IgD-negative memory B cell (primary cell): ENCODE data around the gene PTPN11. TPM values are rescaled to one million over a fixed set of nuclear protein-coding genes. Genes with fewer than 3 reads are reported as not detected.
"Not testable (repeated sequence)": the region's sequence is repeated elsewhere in the genome, so short reads cannot be mapped to it uniquely, and the experiment has no call there.

Experiments used
- H3K27ac Mint-ChIP-seq, 3 donors: one replicate each; pipeline ENCODE4 v1.8.0; 2020 to 2022; ENCODE audit warnings: mild to moderate bottlenecking in 3 of 3, mixed read lengths in 3 of 3, moderate library complexity in 1 of 3
- H3K27me3 Mint-ChIP-seq: one replicate; pipeline ENCODE4 v1.8.0; 2021; ENCODE audit warnings: mixed read lengths
- H3K36me3 Mint-ChIP-seq: one replicate; pipeline ENCODE4 v1.8.0; 2020; ENCODE audit warnings: mild to moderate bottlenecking, mixed read lengths
- H3K4me1 Mint-ChIP-seq, 3 donors: one replicate each; pipeline ENCODE4 v1.8.0; 2020 to 2022; ENCODE audit warnings: mixed read lengths in 3 of 3, mild to moderate bottlenecking in 1 of 3
- H3K4me3 Mint-ChIP-seq, 4 donors: one replicate each; pipeline ENCODE4 v1.8.0; 2020 to 2022; ENCODE audit warnings: mild to moderate bottlenecking in 4 of 4, mixed read lengths in 4 of 4, moderate library complexity in 3 of 4
- H3K9me3 Mint-ChIP-seq, 3 donors: one replicate each; pipeline ENCODE4 v1.8.0; 2020 to 2021; ENCODE audit warnings: mixed read lengths in 3 of 3, mild to moderate bottlenecking in 1 of 3
- polyA plus RNA-seq: library from polyadenylated mRNA; unstranded; fragments of 300-500 nt; fragmentation: Illumina TruSeq; gene quantifications from one replicate; pipeline ENCODE4 v1.2.3, GENCODE V29; 2021

PTPN11 gene
- polyA plus RNA-seq, 1 donor from 2014 or later = 69.9 TPM

- Mint-ChIP-seq H3K9me3 (peaks cover 0 to 2% (median 0%) of the 10 kb centered on the region in 3 donors), H3K27me3 (no peaks in the 10 kb centered on the region), H3K36me3 (peaks cover 12% of the 10 kb centered on the region), H3K4me1 (no peaks in the 10 kb centered on the region), H3K27ac (no peak overlapping the region), H3K4me3 (no peak overlapping the region)
Measured at GRCh38 chr12:112496496-112496895, 77.7 kb downstream of the PTPN11 start.

GRCh38 chr12:112498580-112498979 is 79.8 kb downstream of the PTPN11 start:
- no peak overlapping the region for H3K4me3 Mint-ChIP-seq
- H3K4me1 Mint-ChIP-seq = no peaks in the 10 kb centered on the region
- H3K9me3 Mint-ChIP-seq = peaks cover 0 to 2% (median 0%) of the 10 kb centered on the region in 3 donors
- H3K36me3 Mint-ChIP-seq = peaks cover 7% of the 10 kb centered on the region
- H3K27me3 Mint-ChIP-seq = no peaks in the 10 kb centered on the region
- H3K27ac Mint-ChIP-seq = no peak overlapping the region

GRCh38 chr12:112503512-112503911 is 84.8 kb downstream of the PTPN11 start:
- H3K4me3 Mint-ChIP-seq = no peak overlapping the region
- H3K9me3 Mint-ChIP-seq = no peaks in the 10 kb centered on the region
- H3K27ac Mint-ChIP-seq = no peak overlapping the region
- H3K36me3 Mint-ChIP-seq = peaks cover 15% of the 10 kb centered on the region
- peaks cover 0 to 2% (median 0%) of the 10 kb centered on the region in 3 donors for H3K4me1 Mint-ChIP-seq
- no peaks in the 10 kb centered on the region for H3K27me3 Mint-ChIP-seq

DNA sequence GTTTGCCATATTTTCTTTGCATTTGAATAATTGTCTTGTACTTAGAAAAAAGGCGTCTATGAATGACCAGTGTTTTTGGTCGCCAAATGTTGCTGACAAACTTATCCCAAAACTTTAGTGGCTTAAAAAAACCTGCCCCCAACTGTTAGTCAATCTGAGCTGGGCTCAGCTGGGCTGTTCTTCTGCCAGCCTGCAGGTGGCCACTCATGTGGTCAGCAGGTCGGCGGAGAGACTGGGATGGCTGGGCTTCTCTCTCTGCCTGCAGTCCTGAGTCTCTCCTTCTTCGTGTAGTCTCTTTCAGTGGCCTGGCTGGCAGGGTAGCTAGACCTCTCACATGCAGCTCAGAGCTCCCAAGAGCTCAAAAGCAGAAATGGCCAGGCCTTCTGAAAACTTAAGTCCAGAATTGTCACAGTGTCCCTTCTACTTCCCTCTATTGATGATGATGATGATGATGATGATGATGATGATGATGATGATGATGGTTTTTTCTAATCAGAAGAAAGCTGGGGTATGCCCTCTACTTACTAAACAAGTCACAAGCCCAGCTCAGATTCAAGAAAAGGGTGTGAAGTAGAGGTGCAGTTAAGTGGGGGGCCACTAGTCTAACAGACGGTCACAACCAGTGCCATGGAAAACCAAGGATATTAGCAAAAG is 87.9 kb downstream of the PTPN11 start:
- H3K27me3 Mint-ChIP-seq = no peaks in the 10 kb centered on the region
- H3K4me3 Mint-ChIP-seq = no peak overlapping the region

GRCh38 chr12:112513471-112513870 is 94.7 kb downstream of the PTPN11 start:
- H3K36me3 Mint-ChIP-seq = no peaks in the 10 kb centered on the region
- no peak overlapping the region for H3K4me3 Mint-ChIP-seq
- H3K9me3 Mint-ChIP-seq = no peaks in the 10 kb centered on the region
- no peak overlapping the region for H3K27ac Mint-ChIP-seq
- peaks cover 4% of the 10 kb centered on the region for H3K27me3 Mint-ChIP-seq
- H3K4me1 Mint-ChIP-seq = no peaks in the 10 kb centered on the region

More for the DNA sequence above, 87.9 kb downstream of the PTPN11 start:
- Mint-ChIP-seq H3K27ac (no peak overlapping the region), H3K9me3 (no peaks in the 10 kb centered on the region), H3K36me3 (peaks cover 12% of the 10 kb centered on the region), H3K4me1 (peaks cover 0 to 2% (median 0%) of the 10 kb centered on the region in 3 donors)

- Mint-ChIP-seq H3K27me3 (peaks cover 4% of the 10 kb centered on the region), H3K9me3 (no peaks in the 10 kb centered on the region), H3K4me3 (no peak overlapping the region), H3K4me1 (no peaks in the 10 kb centered on the region), H3K27ac (no peak overlapping the region), H3K36me3 (no peaks in the 10 kb centered on the region)
Measured at GRCh38 chr12:112514456-112514855, 95.7 kb downstream of the PTPN11 start.

- Mint-ChIP-seq H3K4me1 (no peaks in the 10 kb centered on the region), H3K36me3 (no peaks in the 10 kb centered on the region), H3K27me3 (peaks cover 4% of the 10 kb centered on the region), H3K27ac (peak overlapping the region in 1 of 3 donors; percentile 84), H3K4me3 (no peak overlapping the region), H3K9me3 (no peaks in the 10 kb centered on the region)
Measured at GRCh38 chr12:112514926-112515642, 96.3 kb downstream of the PTPN11 start.

DNA sequence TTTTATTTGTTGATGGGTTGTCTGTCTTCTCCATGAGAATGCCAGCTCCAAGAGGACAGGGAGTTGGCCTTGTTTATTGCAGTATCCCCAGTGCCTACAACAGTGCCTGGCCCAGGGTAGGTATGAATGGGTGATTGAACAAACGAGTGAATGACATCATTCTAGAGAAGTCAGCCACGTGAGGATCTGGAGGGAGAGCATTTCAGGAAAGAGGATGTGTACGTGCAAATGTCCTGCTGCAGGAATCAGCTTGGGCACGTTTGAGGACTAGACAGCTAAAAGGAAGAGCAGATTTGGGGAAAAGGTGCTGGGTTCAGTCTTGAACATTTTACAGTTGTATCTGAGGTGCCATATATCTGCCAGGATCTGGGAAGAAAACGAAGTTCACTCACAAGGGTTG is 97.1 kb downstream of the PTPN11 start:
- Mint-ChIP-seq H3K4me1 (no peaks in the 10 kb centered on the region), H3K9me3 (no peaks in the 10 kb centered on the region), H3K36me3 (no peaks in the 10 kb centered on the region), H3K27ac (no peak overlapping the region), H3K4me3 (no peak overlapping the region), H3K27me3 (peaks cover 4% of the 10 kb centered on the region)

DNA sequence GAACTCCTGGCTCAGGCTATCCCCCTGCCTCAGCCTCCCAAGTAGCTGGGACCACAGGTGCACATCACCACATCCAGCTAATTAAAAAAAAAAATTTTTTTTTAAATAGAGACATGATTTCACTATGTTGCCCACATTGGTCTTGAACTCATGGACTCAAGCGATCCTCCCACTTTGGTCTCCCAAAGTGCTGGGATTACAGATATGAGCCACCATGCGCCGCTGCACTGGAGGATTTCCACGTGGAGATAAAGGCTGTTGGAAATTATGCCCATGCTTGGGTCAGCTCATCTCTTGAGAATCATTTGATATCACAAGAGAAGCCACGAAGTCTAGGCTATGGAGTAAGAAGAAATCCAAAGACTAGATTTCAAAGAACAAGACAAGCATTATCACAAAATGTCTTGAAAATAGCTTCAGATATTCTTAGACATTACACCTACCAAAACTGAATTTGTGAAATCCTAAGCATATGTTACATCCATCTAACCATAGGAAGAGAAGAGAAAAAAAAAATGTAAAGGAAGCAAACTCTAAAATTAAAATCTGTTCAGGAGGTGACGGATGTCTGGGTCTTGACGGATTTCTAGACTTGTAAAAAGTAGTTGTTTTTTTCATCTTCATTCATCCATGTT is 99.1 kb downstream of the PTPN11 start:
- H3K36me3 Mint-ChIP-seq = no peaks in the 10 kb centered on the region
- no peaks in the 10 kb centered on the region for H3K9me3 Mint-ChIP-seq
- H3K4me3 Mint-ChIP-seq = no peak overlapping the region
- H3K27ac Mint-ChIP-seq = no peak overlapping the region
- peaks cover 4% of the 10 kb centered on the region for H3K27me3 Mint-ChIP-seq
- no peaks in the 10 kb centered on the region for H3K4me1 Mint-ChIP-seq

DNA sequence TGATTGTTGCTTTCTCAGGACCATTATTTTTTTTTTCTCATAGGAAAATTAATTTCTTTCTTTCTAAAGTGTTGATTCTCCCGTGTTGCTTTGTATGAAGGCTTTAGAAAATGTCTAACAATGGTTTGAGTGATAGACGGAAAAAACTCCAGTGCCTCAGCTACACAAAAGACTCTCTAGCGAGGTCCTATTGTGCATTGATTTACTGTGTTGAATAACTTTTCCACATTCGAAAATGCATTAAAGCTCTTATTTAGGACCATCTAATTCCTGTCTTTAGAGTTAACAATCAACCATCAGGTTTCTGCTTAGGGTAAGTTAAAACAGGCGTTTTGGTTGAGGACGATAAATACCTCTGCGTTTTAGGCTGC is 99.6 kb downstream of the PTPN11 start:
- H3K4me1 Mint-ChIP-seq = no peaks in the 10 kb centered on the region
- peaks cover 4% of the 10 kb centered on the region for H3K27me3 Mint-ChIP-seq
- H3K27ac Mint-ChIP-seq = no peak overlapping the region

GRCh38 chr12:112519841-112520340 is 101.1 kb downstream of the PTPN11 start:
- H3K36me3 Mint-ChIP-seq = not testable (repeated sequence)

More for the DNA sequence above, 99.6 kb downstream of the PTPN11 start:
- Mint-ChIP-seq H3K9me3 (no peaks in the 10 kb centered on the region), H3K36me3 (no peaks in the 10 kb centered on the region), H3K4me3 (no peak overlapping the region)

DNA sequence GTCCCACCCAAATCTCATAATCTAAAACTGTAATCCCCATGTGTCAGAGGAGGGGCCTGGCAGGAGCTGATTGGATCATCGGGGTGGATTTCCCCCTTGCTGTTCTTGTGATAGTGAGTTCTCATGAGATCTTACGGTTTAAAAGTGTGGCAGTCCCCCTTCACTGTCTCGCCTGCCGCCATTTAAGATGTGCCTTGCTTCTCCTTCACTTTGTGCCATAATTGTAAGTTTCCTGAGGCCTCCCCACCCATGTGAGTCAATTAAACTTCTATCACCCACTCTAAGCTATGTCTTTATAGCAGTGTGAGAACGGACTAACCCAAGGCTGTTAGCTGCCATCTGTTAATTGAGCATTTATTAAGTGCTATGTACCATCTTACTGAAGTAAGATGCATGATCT is 105.1 kb downstream of the PTPN11 start:
- Mint-ChIP-seq H3K4me1 (no peaks in the 10 kb centered on the region), H3K9me3 (no peaks in the 10 kb centered on the region), H3K27me3 (no peaks in the 10 kb centered on the region), H3K36me3 (peaks cover 2% of the 10 kb centered on the region), H3K4me3 (no peak overlapping the region), H3K27ac (no peak overlapping the region)

More at GRCh38 chr12:112519841-112520340, 101.1 kb downstream of the PTPN11 start:
- H3K27me3 Mint-ChIP-seq, H3K9me3 Mint-ChIP-seq, H3K4me3 Mint-ChIP-seq, H3K4me1 Mint-ChIP-seq, H3K27ac Mint-ChIP-seq: not testable (repeated sequence)

- Mint-ChIP-seq H3K9me3 (no peaks in the 10 kb centered on the region), H3K27me3 (no peaks in the 10 kb centered on the region), H3K4me3 (no peak overlapping the region), H3K4me1 (no peaks in the 10 kb centered on the region), H3K27ac (no peak overlapping the region), H3K36me3 (peaks cover 2% of the 10 kb centered on the region)
Measured at GRCh38 chr12:112524269-112524668, 105.5 kb downstream of the PTPN11 start.

DNA sequence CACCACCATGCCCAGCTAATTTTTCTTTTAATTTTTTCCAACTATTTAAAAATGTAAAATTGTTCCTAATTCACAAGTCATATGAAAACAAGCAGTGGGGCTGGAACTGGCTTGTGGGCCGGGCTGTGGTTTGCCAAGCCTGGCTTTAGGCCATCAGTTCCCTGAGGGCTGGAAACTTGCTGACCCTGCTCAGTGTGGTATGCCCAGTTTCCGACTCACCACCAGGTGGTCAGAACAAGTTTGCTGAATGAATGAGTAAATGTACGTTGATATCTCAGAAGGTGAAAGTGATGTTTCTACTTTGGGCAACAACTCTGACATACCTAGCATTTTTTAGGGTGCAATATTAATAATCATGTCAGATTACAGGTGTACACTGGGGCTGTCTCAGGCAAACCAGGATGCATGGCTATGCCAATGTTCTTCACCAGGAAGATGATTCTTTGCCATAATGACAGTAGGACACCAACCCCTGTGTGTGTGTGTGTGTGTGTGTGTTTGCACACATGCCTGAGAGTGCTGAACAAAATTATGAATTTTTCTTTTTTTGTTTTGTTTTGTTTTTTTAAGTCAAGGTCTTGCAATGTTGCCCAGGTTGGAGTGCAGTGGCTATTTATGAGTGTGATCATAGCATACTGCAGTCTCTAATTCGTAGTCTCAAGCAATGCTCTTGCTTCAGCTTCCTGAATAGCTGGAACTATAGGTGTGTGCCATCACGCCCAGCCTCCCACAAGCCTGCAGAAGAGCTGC is 106.1 kb downstream of the PTPN11 start:
- H3K4me1 Mint-ChIP-seq = no peaks in the 10 kb centered on the region
- H3K4me3 Mint-ChIP-seq = no peak overlapping the region
- peaks cover under 1% of the 10 kb centered on the region for H3K27me3 Mint-ChIP-seq
- H3K36me3 Mint-ChIP-seq = peaks cover 2% of the 10 kb centered on the region
- H3K27ac Mint-ChIP-seq = no peak overlapping the region
- no peaks in the 10 kb centered on the region for H3K9me3 Mint-ChIP-seq

DNA sequence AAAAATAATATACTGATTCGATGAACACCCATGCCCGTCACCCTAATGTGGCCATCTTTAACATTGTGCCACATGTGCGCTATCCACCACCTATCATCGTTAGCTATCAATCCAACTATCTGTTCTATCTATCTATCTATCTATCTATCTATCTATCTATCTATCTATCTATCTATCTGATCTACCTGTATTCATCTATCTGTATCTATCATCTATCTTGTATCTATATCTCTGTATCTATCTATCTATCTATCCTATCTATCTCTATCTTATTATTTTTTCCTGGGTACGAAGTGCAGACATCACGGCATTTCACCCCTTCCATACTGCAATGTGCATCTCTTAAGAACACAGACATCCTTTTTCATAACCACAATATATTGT is 106.7 kb downstream of the PTPN11 start:
- H3K4me3 Mint-ChIP-seq = no peak overlapping the region
- H3K36me3 Mint-ChIP-seq = peaks cover 2% of the 10 kb centered on the region
- no peaks in the 10 kb centered on the region for H3K9me3 Mint-ChIP-seq
- H3K27ac Mint-ChIP-seq = no peak overlapping the region
- peaks cover 2% of the 10 kb centered on the region for H3K27me3 Mint-ChIP-seq
- H3K4me1 Mint-ChIP-seq = no peaks in the 10 kb centered on the region
